Dendritic cell treated with granulocyte-macrophage colony-stimulating factor and Interleukin-4, amounts not matched to agents 40 ng/mL and 50 ng/mL, for 4 days (primary cell): ENCODE results near the gene DDX24.

Source experiments
- H3K27ac Mint-ChIP-seq: one replicate; pipeline ENCODE4 v1.8.0; 2022; ENCODE audit warnings: mild to moderate bottlenecking, mixed read lengths
- H3K27me3 Mint-ChIP-seq: one replicate; pipeline ENCODE4 v1.8.0; 2022; ENCODE audit warnings: mild to moderate bottlenecking, mixed read lengths
- H3K36me3 Mint-ChIP-seq: one replicate; pipeline ENCODE4 v1.8.0; 2022; ENCODE audit warnings: low read depth, mixed read lengths
- H3K4me1 Mint-ChIP-seq: one replicate; pipeline ENCODE4 v1.8.0; 2022; ENCODE audit warnings: low read depth, mixed read lengths
- H3K4me3 Mint-ChIP-seq: one replicate; pipeline ENCODE4 v1.8.0; 2022; ENCODE audit warnings: mild to moderate bottlenecking, moderate library complexity, mixed read lengths
- H3K9me3 Mint-ChIP-seq: one replicate; pipeline ENCODE4 v1.8.0; 2022; ENCODE audit warnings: mixed read lengths
- intact Hi-C: fragments of 100-400 bp; cut with micrococcal nuclease; formaldehyde crosslinking; loops from one replicate; pipeline ENCODE4 v1.15.0; 2022

Gene DDX24

GRCh38 chr14:94003397-94003796 is 77.6 kb downstream of the DDX24 start:
- peaks cover 34% of the 10 kb centered on the region for H3K27me3 Mint-ChIP-seq
- H3K4me3 Mint-ChIP-seq = no peak overlapping the region
- no peaks in the 10 kb centered on the region for H3K9me3 Mint-ChIP-seq
- H3K36me3 Mint-ChIP-seq = no peaks in the 10 kb centered on the region
- intact Hi-C loops = no loop called here
- no peak overlapping the region for H3K27ac Mint-ChIP-seq
- peaks cover under 1% of the 10 kb centered on the region for H3K4me1 Mint-ChIP-seq

DNA sequence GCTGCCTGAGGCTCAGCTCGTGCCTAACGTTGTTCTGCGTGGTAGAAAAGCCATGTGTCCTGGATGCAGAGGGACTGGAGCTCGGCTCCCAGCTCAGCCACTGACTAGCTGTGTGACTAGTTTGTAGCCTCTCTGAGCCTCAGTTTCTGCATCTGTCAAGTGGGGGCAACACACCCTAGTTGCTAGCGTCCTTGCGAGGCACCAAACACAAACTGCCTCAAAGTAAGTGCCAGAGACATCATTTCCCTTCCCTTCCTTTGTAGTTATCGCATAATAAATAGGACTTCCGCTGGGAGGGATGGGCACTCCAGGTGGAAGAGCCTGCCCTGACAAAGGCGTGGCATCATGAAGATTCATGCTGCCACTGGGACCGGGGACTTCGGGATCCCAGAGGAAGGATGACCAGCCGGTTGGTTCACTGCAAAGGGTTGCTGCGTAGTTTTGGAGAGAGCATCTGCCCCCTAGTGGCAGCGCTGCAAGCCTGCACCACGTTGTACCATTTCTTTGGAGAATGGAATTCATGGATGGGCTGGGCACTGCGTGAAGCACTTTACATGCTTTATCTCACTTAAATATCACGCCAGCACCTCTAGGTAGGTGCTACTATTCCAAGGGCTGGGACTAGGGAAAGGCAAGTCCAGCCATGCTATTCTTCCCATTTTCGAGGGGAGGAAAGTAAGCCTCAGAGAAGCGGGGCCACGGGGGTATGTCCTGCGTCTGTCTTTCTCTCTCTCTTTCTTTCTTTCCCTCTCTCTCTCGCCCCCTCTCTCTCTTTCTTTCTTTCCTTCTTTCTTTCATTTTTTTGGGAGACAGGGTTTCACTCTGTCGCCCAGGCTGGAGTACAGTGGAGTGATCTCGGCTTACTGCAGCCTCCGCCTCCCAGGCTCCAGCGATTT is 79.3 kb downstream of the DDX24 start:
- no peak overlapping the region for H3K27ac Mint-ChIP-seq
- no peak overlapping the region for H3K4me3 Mint-ChIP-seq
- H3K4me1 Mint-ChIP-seq = peaks cover 6% of the 10 kb centered on the region
- intact Hi-C loops = loop anchor here (1.0 kb wide), 1 partner anchor 62 kb away; no protein-coding TSS in a partner anchor
- peaks cover 39% of the 10 kb centered on the region for H3K27me3 Mint-ChIP-seq
- no peaks in the 10 kb centered on the region for H3K36me3 Mint-ChIP-seq
- no peaks in the 10 kb centered on the region for H3K9me3 Mint-ChIP-seq

GRCh38 chr14:94001016-94001415 is 80.0 kb downstream of the DDX24 start:
- Mint-ChIP-seq H3K36me3 (no peaks in the 10 kb centered on the region), H3K27ac (no peak overlapping the region), H3K4me1 (peaks cover 6% of the 10 kb centered on the region), H3K4me3 (no peak overlapping the region), H3K9me3 (no peaks in the 10 kb centered on the region), H3K27me3 (peaks cover 45% of the 10 kb centered on the region)
- intact Hi-C loops = loop anchor here (1.0 kb wide), 1 partner anchor 62 kb away; no protein-coding TSS in a partner anchor

DNA sequence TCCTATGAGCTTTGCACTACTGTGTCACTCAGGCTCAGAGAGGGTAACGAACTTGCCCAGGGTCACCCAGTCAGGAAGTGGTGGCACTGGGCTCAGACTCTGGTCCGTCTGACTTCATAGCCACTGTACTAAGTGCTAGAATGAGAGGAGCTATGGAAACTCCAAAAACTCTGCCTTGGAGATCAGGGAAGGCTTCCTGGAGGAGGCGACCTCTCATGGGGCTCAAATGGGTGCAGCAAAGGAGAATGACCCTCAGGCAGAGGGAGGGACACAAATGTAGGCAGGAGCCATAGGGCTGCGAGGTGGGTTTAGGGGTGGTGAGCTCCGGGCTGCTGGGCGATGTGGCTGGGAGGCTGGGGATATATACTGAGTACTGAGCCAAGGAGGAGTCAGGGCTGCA is 80.7 kb downstream of the DDX24 start:
- Mint-ChIP-seq H3K27me3 (peaks cover 50% of the 10 kb centered on the region), H3K36me3 (no peaks in the 10 kb centered on the region), H3K27ac (no peak overlapping the region), H3K4me3 (no peak overlapping the region), H3K4me1 (peaks cover 6% of the 10 kb centered on the region), H3K9me3 (no peaks in the 10 kb centered on the region)
- intact Hi-C loops = no loop called here

GRCh38 chr14:93999573-93999972 is 81.4 kb downstream of the DDX24 start:
- Mint-ChIP-seq H3K27me3 (peaks cover 52% of the 10 kb centered on the region), H3K4me1 (peaks cover 6% of the 10 kb centered on the region), H3K9me3 (no peaks in the 10 kb centered on the region), H3K36me3 (no peaks in the 10 kb centered on the region), H3K4me3 (no peak overlapping the region), H3K27ac (no peak overlapping the region)
- intact Hi-C loops = no loop called here

GRCh38 chr14:93998871-93999403 is 82.1 kb downstream of the DDX24 start:
- no peak overlapping the region for H3K27ac Mint-ChIP-seq
- peaks cover 48% of the 10 kb centered on the region for H3K27me3 Mint-ChIP-seq
- peaks cover 8% of the 10 kb centered on the region for H3K4me1 Mint-ChIP-seq
- no peaks in the 10 kb centered on the region for H3K36me3 Mint-ChIP-seq
- intact Hi-C loops = no loop called here
- no peaks in the 10 kb centered on the region for H3K9me3 Mint-ChIP-seq
- H3K4me3 Mint-ChIP-seq = no peak overlapping the region
